Right lung (tissue), 5 donors: ENCODE data around the gene CTNNA3. TPM values are rescaled to one million over a fixed set of nuclear protein-coding genes. Genes with fewer than 3 reads are reported as not detected.
"Not testable (repeated sequence)": the region's sequence is repeated elsewhere in the genome, so short reads cannot be mapped to it uniquely, and the experiment has no call there.

Source experiments
- DNase-seq, 2 donors: peaks; one replicate each; pipeline ENCODE4 v3.0.0-alpha.2; 2013
- polyA plus RNA-seq, 5 donors: library from polyadenylated mRNA; unstranded; fragments of 120-200 nt; gene quantifications; one replicate each; pipeline versions ENCODE4 v1.2.1 to v1.2.3, GENCODE V29; 2013; ENCODE audit warnings: inconsistent platforms in 1 of 5, low replicate concordance in 1 of 5; ENCODE audit not compliant: insufficient read length in 5 of 5, insufficient read depth in 1 of 5

Gene CTNNA3
- polyA plus RNA-seq, 5 donors: 4.4 to 9.5 (median 5.2) TPM

- DNase-seq: peak in 1 of 2 donors; percentile 2
Measured at GRCh38 chr10:67602268-67602950, 93.6 kb downstream of the CTNNA3 start.

GRCh38 chr10:67599597-67599996 is 96.4 kb downstream of the CTNNA3 start:
- no peak for DNase-seq

- DNase-seq: no peak
Measured at GRCh38 chr10:67596641-67597040, 99.4 kb downstream of the CTNNA3 start.

DNA sequence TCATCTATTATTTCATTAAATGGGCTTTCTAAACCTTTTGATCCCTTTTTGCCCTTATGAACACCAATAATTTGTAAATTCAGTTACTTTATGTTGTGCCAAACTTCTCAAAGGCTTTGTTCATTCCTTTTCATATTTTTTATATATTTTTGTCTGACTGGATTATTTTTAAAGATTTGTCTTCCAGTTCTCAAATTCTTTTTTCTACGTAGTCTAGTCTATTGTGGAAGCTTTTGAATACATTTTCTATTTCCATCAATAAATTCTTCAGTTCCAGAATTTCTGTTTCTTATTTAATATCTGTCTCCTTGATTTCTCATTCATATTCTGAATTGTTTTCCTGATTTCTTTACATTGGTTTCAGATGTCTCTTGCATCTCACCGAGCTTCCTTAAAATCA is 108.2 kb downstream of the CTNNA3 start:
- DNase-seq: no peak

DNA sequence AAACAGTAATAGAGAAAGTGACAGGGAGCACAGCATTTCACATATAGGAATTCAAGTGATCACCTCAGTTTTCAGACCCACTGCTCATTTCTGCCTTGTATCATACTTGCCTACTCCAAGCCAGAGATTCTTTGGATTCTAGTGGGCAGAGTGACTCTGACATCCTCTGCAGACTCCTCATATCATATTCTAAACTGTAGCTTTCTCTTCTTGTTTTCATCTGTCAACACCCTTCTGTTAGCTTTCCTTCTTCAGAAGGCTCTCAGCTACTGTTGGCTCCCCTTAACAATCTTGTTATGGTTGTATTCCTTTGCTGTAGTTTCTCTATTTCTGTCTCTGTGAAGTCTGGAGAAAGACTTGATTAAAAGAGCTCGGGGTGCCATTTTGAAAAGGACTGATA is 120.5 kb downstream of the CTNNA3 start:
- no peak for DNase-seq

DNA sequence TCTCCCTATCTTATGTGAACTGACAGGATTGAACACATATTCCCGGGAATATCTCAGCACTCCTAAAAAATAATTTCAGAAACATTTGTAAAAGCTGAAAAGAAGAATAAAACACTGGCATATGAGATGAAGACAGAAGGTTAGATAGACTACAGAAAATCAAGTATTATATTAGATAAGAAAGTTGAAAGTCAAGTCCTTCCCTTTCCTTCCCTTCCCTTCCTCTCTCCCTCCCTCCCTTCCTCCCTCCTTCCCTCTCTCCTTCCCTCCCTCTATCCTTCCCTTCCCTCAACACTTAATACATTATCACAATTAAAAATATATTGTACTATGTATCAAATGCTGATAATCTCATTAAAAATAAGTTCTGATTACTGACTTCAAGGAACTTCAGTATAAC is 122.5 kb downstream of the CTNNA3 start:
- DNase-seq: no peak

DNA sequence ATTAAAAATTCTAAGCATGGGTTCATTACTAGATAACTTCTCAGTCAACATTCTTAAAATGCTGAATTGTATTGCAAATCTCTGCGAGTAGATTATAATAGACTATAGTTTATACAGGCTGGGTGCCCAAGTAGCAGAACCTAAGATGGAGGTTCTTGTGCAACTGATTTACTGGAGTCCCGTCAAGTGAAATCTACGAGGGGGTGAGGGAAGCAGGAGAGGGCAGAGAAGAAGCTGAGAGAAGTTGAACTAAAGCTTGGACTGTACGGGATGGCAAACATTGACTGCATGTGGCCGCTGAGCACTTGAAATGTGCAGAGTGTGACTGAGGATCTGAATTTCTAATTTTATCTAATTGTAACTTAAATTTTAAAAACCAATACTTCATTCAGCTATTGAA is 124.5 kb downstream of the CTNNA3 start:
- no peak for DNase-seq

DNA sequence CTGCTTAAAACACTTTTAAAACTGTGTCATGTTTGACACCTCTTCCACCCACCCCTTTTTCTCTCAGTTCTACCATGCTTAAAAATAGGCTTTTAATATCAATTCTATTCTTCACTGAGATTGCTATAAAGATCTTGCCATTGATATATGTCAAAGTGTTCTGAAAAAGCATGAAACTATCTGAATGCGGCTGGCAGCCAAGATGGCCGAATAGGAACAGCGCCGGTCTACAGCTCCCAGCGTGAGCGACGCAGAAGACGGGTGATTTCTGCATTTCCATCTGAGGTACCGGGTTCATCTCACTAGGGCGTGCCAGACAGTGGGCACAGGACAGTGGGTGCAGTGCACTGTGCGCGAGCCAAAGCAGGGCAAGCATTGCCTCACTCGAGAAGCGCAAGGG is 137.7 kb downstream of the CTNNA3 start:
- DNase-seq: not testable (repeated sequence)

- no peak for DNase-seq
Measured at GRCh38 chr10:67553254-67553653, 142.7 kb downstream of the CTNNA3 start.

GRCh38 chr10:67550838-67551402 is 145.1 kb downstream of the CTNNA3 start:
- DNase-seq: no peak

DNA sequence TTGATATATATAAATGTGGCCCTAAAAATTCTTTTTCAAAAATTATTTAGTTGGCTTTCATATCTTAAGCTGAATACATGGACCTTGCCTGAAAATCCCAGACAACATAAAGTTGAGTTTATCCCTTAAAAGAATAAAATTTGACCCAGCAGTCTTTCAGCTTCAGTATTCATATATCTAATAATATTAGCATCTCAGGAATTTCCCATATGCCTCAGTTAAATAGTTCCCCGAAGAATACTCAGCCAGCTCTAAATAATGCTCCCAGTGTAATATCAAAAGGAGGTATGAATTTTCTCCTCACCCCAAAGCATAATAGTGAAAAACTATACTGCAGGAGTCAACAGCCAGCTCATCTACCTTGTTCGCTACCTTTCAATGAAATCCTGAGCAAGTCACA is 145.9 kb downstream of the CTNNA3 start:
- DNase-seq: no peak

DNA sequence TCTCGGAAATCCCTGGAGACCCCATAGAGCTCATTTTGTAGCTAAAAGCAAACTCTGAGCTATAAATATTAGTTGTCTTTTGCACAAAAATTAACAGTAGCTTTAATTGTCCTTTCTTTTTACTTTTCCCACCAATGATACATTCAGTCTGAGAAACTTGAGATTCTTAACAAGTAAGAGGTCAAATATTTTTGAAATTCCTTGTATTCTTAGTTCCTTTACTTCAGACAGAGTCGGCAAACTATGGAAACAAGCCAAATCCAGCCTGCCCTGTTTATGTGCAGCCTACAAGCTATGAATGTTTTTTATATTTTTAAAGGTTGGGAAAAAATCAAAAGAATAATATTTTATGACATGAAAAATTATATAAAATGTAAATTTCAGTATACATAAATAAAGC is 146.6 kb downstream of the CTNNA3 start:
- no peak for DNase-seq

DNA sequence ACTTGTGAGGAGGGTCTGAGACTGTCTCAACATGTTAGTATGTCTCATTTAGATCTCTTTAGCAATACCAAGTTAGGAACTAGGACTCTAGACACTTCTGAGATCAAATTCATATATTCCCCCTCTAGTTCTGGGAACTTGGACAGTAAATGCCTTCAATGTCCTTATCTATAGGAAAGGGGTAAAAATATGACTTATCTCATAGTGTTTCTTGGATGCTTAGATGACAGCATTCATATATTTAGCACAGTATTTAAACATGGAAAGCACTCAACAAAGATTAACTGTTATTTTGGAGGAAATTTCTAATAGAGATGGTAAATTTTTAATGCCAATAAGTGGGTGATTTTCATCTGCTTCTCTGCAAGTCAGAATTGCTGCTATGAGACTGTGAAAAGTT is 154.6 kb downstream of the CTNNA3 start:
- no peak for DNase-seq

GRCh38 chr10:67539312-67539711 is 156.7 kb downstream of the CTNNA3 start:
- no peak for DNase-seq

GRCh38 chr10:67537906-67538305 is 158.1 kb downstream of the CTNNA3 start:
- DNase-seq: no peak

DNA sequence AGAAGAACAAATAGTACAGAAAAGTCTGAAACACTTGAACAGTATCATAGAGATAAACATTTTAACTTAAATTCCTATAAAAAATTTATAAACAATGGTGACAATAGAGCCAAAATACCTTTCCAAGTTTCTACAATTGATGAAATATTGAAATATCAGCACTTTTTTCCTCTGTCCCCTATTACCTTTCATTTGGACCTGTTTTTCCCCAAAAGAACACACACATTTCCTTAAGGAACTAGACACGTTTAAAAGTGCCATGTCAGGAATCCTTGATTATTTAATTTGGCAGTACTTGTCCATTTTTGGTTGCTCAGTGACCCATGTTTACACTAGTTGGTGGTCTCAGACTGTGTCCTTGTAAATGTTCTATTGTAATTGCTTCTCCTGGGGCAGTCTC is 162.6 kb downstream of the CTNNA3 start:
- no peak for DNase-seq

DNA sequence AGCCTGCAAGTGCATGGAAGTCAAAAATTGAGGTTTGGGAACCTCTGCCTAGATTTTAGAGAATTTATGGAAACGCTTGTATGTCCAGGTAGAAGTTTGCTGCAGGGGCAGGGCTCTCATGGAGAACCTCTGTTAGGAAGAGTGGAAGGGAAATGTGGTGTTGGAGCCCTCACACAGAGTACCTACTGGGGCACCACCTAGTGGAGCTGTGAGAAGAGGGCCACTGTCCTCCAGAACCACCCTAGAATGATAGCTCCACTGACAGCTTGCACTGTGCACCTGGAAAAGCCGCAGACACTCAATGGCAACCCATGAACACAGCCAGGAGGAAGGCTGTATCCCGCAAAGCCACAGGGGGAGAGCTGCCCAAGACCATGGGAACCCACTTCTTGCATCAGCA is 165.0 kb downstream of the CTNNA3 start:
- DNase-seq: not testable (repeated sequence)

GRCh38 chr10:67527351-67527750 is 168.6 kb downstream of the CTNNA3 start:
- DNase-seq: no peak

DNA sequence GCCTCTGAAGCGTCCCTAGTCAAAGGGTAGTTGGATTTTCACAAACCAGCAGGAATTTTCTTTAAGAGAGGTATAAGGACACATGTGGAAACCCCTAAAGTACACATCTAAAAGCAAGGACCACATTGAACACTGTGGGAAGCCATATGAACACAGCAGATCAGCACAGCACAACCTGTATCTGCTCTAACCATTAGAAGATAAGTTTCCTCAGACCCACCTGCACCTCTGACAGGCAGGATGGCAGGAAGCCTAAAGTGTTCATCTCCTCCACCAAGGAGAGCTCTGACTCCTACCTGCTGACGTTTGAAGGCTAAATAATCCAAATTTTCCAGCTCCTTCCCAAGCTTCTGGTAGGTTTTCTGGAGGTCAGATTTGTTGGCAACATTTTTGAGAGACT is 174.4 kb downstream of the CTNNA3 start:
- DNase-seq: no peak

- DNase-seq: peak; percentile 39 to 62
Measured at GRCh38 chr10:67520924-67521520, 175.0 kb downstream of the CTNNA3 start.

DNA sequence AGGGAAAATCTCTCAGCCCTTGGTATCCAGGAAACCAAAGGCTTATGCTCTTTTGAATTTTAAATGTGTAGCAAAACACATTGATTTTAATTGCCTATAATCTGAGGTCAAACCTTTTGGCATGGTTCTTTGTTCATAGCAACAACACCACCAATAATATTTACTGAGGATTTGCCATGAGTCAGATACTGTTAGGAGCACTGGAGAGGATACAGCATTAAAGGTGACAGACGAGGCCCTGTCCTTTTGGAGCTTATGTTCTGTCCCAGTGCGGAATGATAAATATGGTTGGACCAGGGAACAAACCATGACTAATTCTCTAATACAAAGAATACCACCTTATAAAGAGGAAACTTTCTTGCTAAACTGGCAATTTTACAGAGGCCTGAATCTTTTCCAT is 176.6 kb downstream of the CTNNA3 start:
- DNase-seq: no peak

DNA sequence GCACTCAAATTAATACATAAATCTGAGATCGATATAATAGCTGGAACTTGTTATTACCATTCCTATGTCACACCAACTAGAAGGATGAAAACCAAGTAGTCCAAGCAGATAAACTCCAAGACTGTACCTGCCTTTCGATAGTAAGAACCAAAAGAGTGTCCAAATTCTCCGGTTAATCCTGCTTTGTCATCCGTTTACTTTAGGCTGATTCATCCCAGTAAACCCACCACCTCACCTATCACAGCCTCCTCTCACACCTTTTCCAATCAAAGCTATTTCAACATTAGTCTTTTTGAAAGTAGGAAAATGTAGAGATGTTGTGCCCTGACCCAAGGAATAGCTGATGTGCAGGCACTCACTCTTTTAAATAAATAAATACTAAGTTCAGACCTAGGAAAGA is 177.2 kb downstream of the CTNNA3 start:
- no peak for DNase-seq

DNA sequence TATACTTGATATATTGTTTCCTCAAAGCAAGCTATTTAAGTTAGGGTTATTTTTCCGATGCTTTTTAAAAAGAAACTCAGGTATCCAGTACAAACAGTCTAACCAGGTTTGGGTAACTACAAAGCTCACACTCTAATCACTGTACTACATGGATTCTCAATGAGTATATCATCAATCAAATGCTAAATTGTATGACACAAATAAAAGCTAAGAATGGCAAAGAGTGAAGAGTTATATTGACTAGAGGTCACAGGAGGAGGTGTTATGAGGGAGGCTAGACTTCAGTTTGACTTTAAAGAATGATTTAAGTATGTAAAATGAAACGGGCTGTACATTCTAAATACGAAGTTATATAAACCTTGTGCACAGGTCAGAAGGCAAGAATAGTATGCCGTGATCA is 178.0 kb downstream of the CTNNA3 start:
- no peak for DNase-seq

DNA sequence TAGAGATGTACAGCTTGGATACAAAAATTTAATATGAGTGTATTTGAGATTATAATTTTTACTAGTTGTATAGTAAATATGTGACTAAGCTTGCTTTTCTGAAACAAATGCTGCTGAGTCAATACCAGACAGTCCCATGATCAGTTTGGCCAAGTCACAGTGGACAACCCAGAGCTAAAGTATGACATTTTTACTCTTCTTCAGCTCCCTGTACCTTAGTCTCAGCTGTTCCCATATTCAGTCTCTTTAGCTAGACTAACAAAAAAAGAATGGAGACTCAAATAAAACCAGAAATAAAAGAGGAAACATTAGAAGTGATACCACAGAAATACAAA is 189.3 kb downstream of the CTNNA3 start:
- no peak for DNase-seq
